H9 (cell line): ENCODE data around the gene MICALL1. TPM values are rescaled to one million over a fixed set of nuclear protein-coding genes. Genes with fewer than 3 reads are reported as not detected.

ENCODE experiments used
- DNase-seq: peaks from one replicate; pipeline ENCODE4 v3.0.0-alpha.2; 2017
- H2AFZ ChIP-seq: one replicate; pipeline ENCODE4 v1.6.1; 2013; ENCODE audit warnings: mild to moderate bottlenecking, low read length, control low read depth, moderate library complexity
- H2AK5ac ChIP-seq: 2 replicates; pipeline ENCODE4 v1.6.1; 2013; ENCODE audit warnings: low read length, control low read depth, mixed read lengths; ENCODE audit not compliant: insufficient read length
- H2BK120ac ChIP-seq: one replicate; pipeline ENCODE4 v1.6.1; 2013; ENCODE audit warnings: low read depth, mild to moderate bottlenecking, low read length, control low read depth, inconsistent platforms; ENCODE audit not compliant: poor library complexity, severe bottlenecking
- H2BK12ac ChIP-seq: 2 replicates; pipeline ENCODE4 v1.6.1; 2013; ENCODE audit warnings: low read length, control low read depth, mixed read lengths, low read depth; ENCODE audit not compliant: insufficient read length
- H2BK15ac ChIP-seq: 2 replicates; pipeline ENCODE4 v1.6.1; 2013; ENCODE audit warnings: low read depth, low read length, control low read depth
- H2BK20ac ChIP-seq: one replicate; pipeline ENCODE4 v1.6.1; 2013; ENCODE audit warnings: low read depth, mild to moderate bottlenecking, low read length, control low read depth, inconsistent platforms; ENCODE audit not compliant: poor library complexity, severe bottlenecking
- H2BK5ac ChIP-seq: 2 replicates; pipeline ENCODE4 v1.6.1; 2013; ENCODE audit warnings: low read length, control low read depth, mixed read lengths; ENCODE audit not compliant: insufficient read length
- H3K14ac ChIP-seq: 2 replicates; pipeline ENCODE4 v1.6.1; 2013; ENCODE audit warnings: low read length, control low read depth; ENCODE audit not compliant: insufficient read depth
- H3K18ac ChIP-seq: 2 replicates; pipeline ENCODE4 v1.6.1; 2013; ENCODE audit warnings: low read depth, mild to moderate bottlenecking, mixed read lengths, low read length, control low read depth; ENCODE audit not compliant: insufficient read length
- H3K23ac ChIP-seq: 2 replicates; pipeline ENCODE4 v1.6.1; 2013; ENCODE audit warnings: low read length, control low read depth, mixed read lengths, low read depth; ENCODE audit not compliant: insufficient read length
- H3K23me2 ChIP-seq: 2 replicates; pipeline ENCODE4 v1.6.1; 2013; ENCODE audit warnings: low read depth, mild to moderate bottlenecking, mixed read lengths, low read length, control low read depth; ENCODE audit not compliant: insufficient read length, poor library complexity, severe bottlenecking
- H3K27ac ChIP-seq: 2 replicates; pipeline ENCODE4 v1.5.1; 2013; ENCODE audit warnings: low read length, control low read depth, mixed read lengths, low read depth; ENCODE audit not compliant: insufficient read length
- H3K27me3 ChIP-seq: 2 replicates; pipeline ENCODE4 v1.6.1; 2013; ENCODE audit warnings: low read length, control low read depth, inconsistent platforms; ENCODE audit not compliant: insufficient read depth
- H3K4ac ChIP-seq: 2 replicates; pipeline ENCODE4 v1.6.1; 2013; ENCODE audit warnings: low read depth, mild to moderate bottlenecking, control low read depth, inconsistent platforms, low read length, moderate library complexity
- H3K4me1 ChIP-seq: 2 replicates; pipeline ENCODE4 v1.6.1; 2013; ENCODE audit warnings: low read length, control low read depth, inconsistent platforms; ENCODE audit not compliant: insufficient read depth
- H3K4me2 ChIP-seq: 2 replicates; pipeline ENCODE4 v1.6.1; 2013; ENCODE audit warnings: low read length, control low read depth, mixed read lengths; ENCODE audit not compliant: insufficient read length, insufficient read depth
- H3K56ac ChIP-seq: 2 replicates; pipeline ENCODE4 v1.6.1; 2013; ENCODE audit warnings: low read depth, mild to moderate bottlenecking, mixed read lengths, low read length, control low read depth; ENCODE audit not compliant: insufficient read length
- H3K79me1 ChIP-seq: 2 replicates; pipeline ENCODE4 v1.6.1; 2013; ENCODE audit warnings: low read depth, mild to moderate bottlenecking, moderate library complexity, low read length, control low read depth, inconsistent platforms; ENCODE audit not compliant: insufficient read depth, poor library complexity, severe bottlenecking
- H3K79me2 ChIP-seq: 2 replicates; pipeline ENCODE4 v1.6.1; 2013; ENCODE audit warnings: low read length, control low read depth, inconsistent platforms; ENCODE audit not compliant: insufficient read depth
- H3K9ac ChIP-seq: 2 replicates; pipeline ENCODE4 v1.6.1; 2013; ENCODE audit warnings: low read length, control low read depth, mixed read lengths; ENCODE audit not compliant: insufficient read length; ENCODE audit errors: extremely low read depth
- H3K9me3 ChIP-seq: one replicate; pipeline ENCODE4 v1.6.1; 2013; ENCODE audit warnings: low read depth, low read length, inconsistent platforms; ENCODE audit not compliant: control insufficient read depth
- H3T11ph ChIP-seq: one replicate; pipeline ENCODE4 v1.6.1; 2013; ENCODE audit warnings: mild to moderate bottlenecking, low read length, control low read depth, inconsistent platforms
- H4K20me1 ChIP-seq: one replicate; pipeline ENCODE4 v1.6.1; 2013; ENCODE audit not compliant: control insufficient read depth, insufficient read length, insufficient read depth
- H4K5ac ChIP-seq: 2 replicates; pipeline ENCODE4 v1.6.1; 2013; ENCODE audit warnings: low read depth, mild to moderate bottlenecking, mixed read lengths, low read length, control low read depth; ENCODE audit not compliant: insufficient read length
- H4K8ac ChIP-seq: replicated peaks from 2 replicates; pipeline ENCODE4 v1.6.1; 2013; ENCODE audit warnings: low read length, control low read depth, mixed read lengths, low read depth; ENCODE audit not compliant: insufficient read length
- H4K91ac ChIP-seq: 2 replicates; pipeline ENCODE4 v1.6.1; 2013; ENCODE audit warnings: low read depth, mild to moderate bottlenecking, moderate library complexity, mixed read lengths, low read length, control low read depth; ENCODE audit not compliant: insufficient read length
- H3K27ac Mint-ChIP-seq, 3 experiments: 2 replicates in 2 of 3; 3 replicates in 1 of 3; pipeline ENCODE4 v1.8.0; 2020 to 2021; ENCODE audit warnings: mixed read lengths in 3 of 3, mild to moderate bottlenecking in 1 of 3, moderate library complexity in 1 of 3
- H3K27me3 Mint-ChIP-seq: 2 replicates; pipeline ENCODE4 v1.8.0; 2021; ENCODE audit warnings: low read depth, mild to moderate bottlenecking, moderate library complexity, mixed read lengths
- H3K36me3 Mint-ChIP-seq, 3 experiments: 2 replicates in 2 of 3; 3 replicates in 1 of 3; pipeline ENCODE4 v1.8.0; 2020 to 2021; ENCODE audit warnings: low read depth in 3 of 3, mixed read lengths in 3 of 3; ENCODE audit not compliant: insufficient read depth in 1 of 3
- H3K4me1 Mint-ChIP-seq, 2 experiments: 2 replicates each; pipeline ENCODE4 v1.8.0; 2020; ENCODE audit warnings: mixed read lengths in 2 of 2
- H3K4me3 Mint-ChIP-seq, 2 experiments: 2 replicates in 1 of 2; 3 replicates in 1 of 2; pipeline ENCODE4 v1.8.0; 2020 to 2021; ENCODE audit warnings: mild to moderate bottlenecking in 2 of 2, mixed read lengths in 2 of 2, moderate library complexity in 1 of 2
- H3K9me3 Mint-ChIP-seq, 2 experiments: 2 replicates in 1 of 2; 3 replicates in 1 of 2; pipeline ENCODE4 v1.8.0; 2020; ENCODE audit warnings: mild to moderate bottlenecking in 2 of 2, mixed read lengths in 2 of 2, moderate library complexity in 1 of 2
- WGBS: extraction: QIAGEN DNeasy Blood & Tissue Kit; methylation state at CpG from one replicate; pipeline ENCODE4 v1.1.7; 2013; ENCODE audit warnings: missing lambda C conversion rate, low lambda C conversion rate, mixed read lengths; ENCODE audit not compliant: insufficient read length; ENCODE audit errors: extremely low coverage; 5-methylcytosine and 5-hydroxymethylcytosine counted together
- total RNA-seq: library from RNA; stranded (reverse); gene quantifications from 2 replicates; pipeline ENCODE4 v1.2.1, GENCODE V29; 2021
- TF ChIP-seq, protein P1 (sequence below): fragments of 200-600 bp; sonication (generic); conservative IDR thresholded peaks from 3 replicates; pipeline ENCODE4 v1.8.0; 2021; ENCODE audit warnings: antibody characterized with exemption, mild to moderate bottlenecking

MICALL1 gene
- total RNA-seq, 1 experiment from 2014 or later, result 33.3 TPM

DNA sequence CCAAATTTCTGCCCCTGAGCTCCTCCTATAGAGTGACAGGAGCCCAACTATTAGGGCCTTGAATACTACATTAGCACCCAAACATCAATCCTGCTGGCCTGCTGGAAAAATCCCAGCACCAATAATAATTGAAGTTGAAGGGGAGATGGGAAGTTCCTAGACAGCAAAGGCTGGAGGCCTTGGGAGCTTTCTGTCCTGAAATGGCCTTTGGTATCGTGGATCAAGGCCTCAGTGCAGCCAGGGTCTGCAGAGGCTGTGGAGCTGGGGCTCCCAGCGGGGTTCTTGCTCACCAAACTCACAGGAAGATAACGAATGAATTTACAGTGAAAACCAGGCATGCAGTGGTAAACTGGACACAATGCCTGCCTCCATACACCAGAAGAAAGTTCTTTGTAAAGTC, 9.2 kb upstream of the MICALL1 start:
- H3K9me3 Mint-ChIP-seq, result no peaks in the 10 kb centered on the region

More for the DNA sequence above, 9.2 kb upstream of the MICALL1 start:
- Histone ChIP-seq H3K23ac (no peak overlapping the region), H2BK20ac (no peak overlapping the region), H3T11ph (no peak overlapping the region), H3K23me2 (no peaks in the 10 kb centered on the region), H3K27ac (no peak overlapping the region), H3K79me1 (no peaks in the 10 kb centered on the region), H3K9ac (no peak overlapping the region), H2BK15ac (no peak overlapping the region), H4K8ac (no peak overlapping the region), H4K20me1 (no peaks in the 10 kb centered on the region), H2BK5ac (no peak overlapping the region), H2AFZ (no peak overlapping the region), H3K4ac (no peak overlapping the region), H3K9me3 (no peaks in the 10 kb centered on the region), H2AK5ac (no peak overlapping the region), H2BK12ac (no peak overlapping the region), H4K91ac (no peak overlapping the region), H3K4me2 (no peak overlapping the region), H3K14ac (no peak overlapping the region), H4K5ac (no peak overlapping the region), H2BK120ac (no peak overlapping the region), H3K79me2 (no peaks in the 10 kb centered on the region), H3K18ac (no peak overlapping the region), H3K56ac (no peak overlapping the region), H3K27me3 (no peaks in the 10 kb centered on the region), H3K4me1 (peaks cover 12% of the 10 kb centered on the region; the same call in 1 of the 2 replicates)
- H3K27me3 Mint-ChIP-seq, result no peaks in the 10 kb centered on the region
- H3K4me1 Mint-ChIP-seq, result peaks cover 42 to 53% of the 10 kb centered on the region in 2 experiments
- no peak overlapping the region for H3K4me3 Mint-ChIP-seq
- peak overlapping the region; percentile 89 to 94 (median 93); a peak in 6 of 7 replicates for H3K27ac Mint-ChIP-seq
- TF ChIP-seq, protein P1, sequence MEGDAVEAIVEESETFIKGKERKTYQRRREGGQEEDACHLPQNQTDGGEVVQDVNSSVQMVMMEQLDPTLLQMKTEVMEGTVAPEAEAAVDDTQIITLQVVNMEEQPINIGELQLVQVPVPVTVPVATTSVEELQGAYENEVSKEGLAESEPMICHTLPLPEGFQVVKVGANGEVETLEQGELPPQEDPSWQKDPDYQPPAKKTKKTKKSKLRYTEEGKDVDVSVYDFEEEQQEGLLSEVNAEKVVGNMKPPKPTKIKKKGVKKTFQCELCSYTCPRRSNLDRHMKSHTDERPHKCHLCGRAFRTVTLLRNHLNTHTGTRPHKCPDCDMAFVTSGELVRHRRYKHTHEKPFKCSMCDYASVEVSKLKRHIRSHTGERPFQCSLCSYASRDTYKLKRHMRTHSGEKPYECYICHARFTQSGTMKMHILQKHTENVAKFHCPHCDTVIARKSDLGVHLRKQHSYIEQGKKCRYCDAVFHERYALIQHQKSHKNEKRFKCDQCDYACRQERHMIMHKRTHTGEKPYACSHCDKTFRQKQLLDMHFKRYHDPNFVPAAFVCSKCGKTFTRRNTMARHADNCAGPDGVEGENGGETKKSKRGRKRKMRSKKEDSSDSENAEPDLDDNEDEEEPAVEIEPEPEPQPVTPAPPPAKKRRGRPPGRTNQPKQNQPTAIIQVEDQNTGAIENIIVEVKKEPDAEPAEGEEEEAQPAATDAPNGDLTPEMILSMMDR, result no peak
- no CpG with 5 or more reads among the region's 3 CpGs for WGBS
- H3K36me3 Mint-ChIP-seq, result peaks cover 0 to 6% (median 2%) of the 10 kb centered on the region in 3 experiments; a peak in 4 of 7 replicates
- no peak for DNase-seq
